Kidney capillary endothelial cell (primary cell): ENCODE measurements around the gene ARHGAP24.
A peak's percentile ranks its signal among the peaks of the same experiment; 100 is the strongest.

Experiments
- DNase-seq: peaks from one replicate; pipeline ENCODE4 v3.0.0-alpha.2; 2018; ENCODE audit warnings: low spot score

Gene ARHGAP24

DNA sequence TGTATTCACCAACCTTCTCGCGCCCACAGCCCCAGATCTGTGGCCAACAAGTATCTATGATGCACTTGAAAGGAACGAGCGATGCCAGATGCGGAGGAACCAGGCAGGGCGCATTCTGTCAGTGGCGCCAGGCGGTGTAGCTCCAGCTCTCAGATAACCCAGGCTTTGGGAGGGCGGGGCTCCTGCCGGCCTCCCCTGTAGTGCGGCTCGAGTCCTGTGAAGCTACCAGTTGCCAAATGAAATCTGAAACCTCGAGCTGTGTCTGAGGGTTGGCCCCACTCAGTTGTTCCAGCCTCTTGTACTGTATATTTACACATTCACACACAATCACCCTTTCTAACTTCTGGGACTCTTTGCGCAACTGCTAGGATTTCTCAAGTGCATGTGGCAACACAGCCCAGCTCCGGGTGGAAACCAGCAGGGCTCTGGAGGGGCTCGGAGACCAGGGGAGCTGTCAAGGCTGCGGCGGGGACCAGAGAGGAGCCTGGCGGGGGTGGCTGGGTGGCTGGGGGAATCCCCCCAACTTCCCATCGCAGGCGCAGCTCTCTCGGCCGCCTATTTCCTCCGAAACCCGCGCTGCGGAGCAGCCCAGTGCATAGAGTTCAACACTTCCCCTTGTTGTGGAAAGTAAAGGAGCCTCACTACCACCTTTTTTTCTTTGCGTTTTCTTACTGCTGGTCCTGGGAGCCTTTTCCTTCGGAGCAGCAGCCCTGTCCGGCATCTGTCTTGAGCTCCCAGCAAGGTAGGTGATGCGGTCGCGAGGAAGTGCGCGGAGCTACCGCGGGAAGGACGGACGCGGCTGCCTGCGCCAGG lies at the start of gene ARHGAP24:
Gene ARHGAP24, plus strand, starts transcription at position 333 of the 813 bp plus-strand sequence.
- DNase-seq: peak; percentile 24

DNA sequence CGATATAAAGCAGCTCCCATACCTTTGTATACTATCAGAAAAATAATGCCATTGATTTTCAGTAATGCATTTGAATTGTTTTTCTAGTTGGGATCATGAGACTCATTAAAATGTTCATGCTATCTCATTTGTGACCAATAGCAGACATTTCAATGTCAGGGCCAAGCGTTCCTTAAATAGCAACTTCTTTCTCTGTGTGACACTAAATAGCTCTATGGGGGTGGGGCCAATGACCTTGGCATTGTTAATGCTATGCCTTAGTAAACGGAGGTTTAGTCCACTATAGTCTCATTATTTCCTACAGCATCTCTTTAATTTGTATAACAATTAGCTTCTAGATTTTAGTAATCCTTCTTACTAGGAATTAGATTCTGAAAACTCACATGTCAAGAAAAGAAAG lies 48.6 kb upstream of the ARHGAP24 start:
- no peak for DNase-seq

DNA sequence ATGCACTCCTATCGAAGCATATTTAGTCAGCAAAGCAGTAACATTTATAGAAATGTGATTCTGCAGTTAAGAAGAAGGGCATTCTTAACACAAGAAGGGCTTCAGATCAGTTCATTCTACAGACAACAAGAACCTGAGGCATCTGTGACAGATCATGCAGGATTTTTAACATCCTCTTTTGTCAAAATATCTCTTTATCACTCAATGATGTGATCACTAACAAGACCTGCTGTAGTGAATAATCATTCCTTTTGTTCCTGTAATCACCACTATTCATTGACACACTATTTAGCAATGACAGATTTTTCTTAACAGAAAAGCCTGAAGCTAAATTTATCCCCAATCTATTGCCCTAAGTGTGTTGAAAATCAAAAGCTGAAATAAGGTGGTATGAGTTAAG lies 47.8 kb upstream of the ARHGAP24 start:
- no peak for DNase-seq

DNA sequence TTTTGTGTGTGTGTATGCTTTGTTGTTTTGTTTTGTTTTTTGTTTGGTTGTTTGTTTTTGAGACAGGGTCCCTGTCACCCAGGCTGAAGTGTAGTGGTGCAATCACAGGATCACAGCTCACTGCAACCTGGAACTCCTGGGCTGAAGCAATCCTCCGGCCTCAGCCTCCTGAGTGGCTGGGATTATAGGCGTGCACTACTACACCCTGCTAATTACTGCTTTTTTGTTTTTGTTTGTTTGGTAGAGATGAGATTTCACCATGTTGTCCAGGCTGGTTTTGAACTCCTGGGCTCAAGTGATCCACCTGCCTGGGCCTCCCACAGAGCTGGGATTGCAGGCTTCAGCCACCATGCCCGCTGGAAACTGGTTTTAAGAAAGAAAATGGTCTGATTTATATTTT lies 44.7 kb upstream of the ARHGAP24 start:
- no peak for DNase-seq

DNA sequence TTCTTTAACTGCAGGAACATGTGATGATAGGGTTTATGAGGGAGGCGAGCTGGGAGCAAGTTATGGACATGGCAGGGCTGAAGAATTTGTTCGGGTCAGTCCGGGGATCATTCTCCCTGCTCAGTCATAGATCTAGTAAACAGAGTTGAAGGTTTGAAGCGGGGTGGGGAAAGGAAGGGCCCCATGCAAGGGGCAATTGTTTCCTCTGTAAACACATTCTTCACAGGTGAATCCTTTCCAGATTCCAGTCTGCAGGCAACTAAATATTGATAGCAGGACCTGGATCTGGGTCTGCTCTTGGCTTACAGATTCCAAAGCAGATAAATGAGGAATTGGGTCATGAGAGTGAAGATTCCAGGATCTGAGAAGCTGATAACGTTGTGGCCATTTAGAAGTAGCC lies 44.3 kb upstream of the ARHGAP24 start:
- DNase-seq: no peak

DNA sequence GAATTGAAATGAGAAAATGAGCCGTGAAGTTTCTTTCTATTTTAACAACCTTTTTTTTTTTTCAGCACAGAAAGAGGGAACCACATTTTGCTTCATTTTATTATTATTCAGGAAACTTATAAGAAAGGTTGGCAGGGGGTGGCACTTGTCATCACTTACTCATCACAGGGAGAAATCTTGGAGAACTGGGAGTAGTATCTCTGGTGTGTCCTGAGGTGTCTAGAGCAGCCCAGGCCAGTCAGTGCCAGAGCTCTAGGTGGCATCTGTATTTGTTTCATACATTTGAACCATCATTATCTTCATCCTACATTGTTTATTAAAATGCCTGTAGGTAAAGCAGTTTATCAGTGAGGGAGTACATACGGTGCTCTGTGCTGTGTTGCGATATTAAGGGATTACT lies 43.8 kb upstream of the ARHGAP24 start:
- no peak for DNase-seq

DNA sequence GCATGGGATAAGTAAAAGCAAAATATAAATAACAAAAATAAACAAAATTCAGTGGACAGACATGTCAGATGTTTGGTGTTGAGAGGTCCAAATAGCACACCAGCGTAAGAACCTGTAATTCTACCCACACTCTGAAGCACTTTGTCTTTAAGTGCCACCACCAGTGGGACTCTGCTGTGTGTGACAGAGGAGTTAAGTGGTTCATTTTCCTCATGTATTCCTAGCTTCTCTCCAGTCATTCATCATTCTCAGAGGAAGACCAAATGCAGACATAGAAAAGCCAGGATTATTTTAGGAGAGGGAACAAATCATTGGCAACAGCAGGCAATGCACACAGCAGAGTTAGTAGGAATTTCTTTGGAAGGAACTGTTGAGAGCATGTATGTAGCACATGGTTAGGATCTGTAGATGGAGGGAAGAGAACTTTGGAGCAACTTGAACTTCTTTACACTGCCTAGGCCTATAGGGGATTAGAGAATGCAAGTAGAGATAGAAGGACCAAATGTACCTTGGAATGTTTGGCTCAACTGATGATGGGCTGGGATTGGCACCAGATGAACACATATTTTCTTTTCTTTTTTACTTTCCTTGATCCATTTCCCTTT lies 43.0 kb upstream of the ARHGAP24 start:
- DNase-seq: no peak

DNA sequence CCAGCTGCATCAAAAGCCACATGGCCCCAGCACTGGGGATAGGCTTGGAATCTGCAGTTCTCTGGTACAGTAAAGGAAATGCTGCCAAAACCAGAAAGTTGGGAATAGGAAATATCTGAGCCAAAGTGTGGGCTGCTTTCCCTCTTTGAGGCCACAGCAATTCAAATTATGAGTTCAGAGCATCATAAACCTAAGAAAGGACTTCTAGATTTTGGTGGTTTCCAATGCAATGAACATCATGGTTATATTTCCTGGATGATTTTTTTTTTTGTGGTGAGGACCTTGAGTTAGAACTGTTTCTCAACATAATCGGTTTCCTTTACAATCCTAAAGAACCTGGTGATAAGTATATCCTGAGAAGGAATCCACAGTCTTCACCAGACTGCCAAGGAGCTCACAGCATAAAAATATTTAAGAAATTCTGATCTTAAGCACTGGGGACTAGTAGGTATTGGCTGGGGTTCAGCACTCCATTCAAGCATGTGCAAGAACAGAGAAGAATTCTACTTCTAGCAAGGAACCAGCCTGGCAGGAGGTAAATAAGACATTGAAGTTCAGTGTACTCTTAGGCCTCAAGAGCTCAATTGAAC lies 29.8 kb upstream of the ARHGAP24 start:
- DNase-seq: no peak

DNA sequence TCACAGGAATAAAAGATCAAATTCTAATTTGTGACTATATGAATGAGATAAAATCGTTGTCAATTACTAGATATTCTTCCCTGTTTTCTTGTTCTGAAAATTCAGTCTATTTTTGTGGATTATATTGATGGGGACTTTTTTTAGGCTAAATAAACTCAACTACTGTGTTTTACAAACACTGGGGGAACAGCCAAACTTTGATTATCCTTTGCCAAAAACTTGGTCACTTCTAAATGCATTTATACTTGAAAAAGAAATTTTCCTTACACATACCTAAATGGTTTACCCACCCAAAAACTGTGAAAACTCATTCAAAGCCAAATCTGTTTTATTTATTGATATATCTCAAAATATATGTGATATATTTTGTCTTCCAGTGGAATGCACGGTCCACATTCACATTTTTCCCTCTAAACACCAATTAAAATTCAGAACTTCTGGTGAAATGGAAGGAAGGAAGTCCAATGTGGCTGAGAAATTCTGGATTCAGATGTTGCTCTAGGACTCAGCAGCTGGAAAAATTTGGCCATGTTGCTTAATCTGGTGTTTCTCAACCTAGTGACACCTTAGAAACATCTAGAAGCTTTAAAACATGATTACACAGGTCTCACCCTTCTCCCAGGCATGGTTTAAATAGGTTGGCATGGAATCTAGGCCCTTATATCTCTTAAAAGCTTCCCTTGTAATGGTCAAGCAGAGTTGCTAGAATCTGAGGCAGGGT lies 28.6 kb upstream of the ARHGAP24 start:
- no peak for DNase-seq

DNA sequence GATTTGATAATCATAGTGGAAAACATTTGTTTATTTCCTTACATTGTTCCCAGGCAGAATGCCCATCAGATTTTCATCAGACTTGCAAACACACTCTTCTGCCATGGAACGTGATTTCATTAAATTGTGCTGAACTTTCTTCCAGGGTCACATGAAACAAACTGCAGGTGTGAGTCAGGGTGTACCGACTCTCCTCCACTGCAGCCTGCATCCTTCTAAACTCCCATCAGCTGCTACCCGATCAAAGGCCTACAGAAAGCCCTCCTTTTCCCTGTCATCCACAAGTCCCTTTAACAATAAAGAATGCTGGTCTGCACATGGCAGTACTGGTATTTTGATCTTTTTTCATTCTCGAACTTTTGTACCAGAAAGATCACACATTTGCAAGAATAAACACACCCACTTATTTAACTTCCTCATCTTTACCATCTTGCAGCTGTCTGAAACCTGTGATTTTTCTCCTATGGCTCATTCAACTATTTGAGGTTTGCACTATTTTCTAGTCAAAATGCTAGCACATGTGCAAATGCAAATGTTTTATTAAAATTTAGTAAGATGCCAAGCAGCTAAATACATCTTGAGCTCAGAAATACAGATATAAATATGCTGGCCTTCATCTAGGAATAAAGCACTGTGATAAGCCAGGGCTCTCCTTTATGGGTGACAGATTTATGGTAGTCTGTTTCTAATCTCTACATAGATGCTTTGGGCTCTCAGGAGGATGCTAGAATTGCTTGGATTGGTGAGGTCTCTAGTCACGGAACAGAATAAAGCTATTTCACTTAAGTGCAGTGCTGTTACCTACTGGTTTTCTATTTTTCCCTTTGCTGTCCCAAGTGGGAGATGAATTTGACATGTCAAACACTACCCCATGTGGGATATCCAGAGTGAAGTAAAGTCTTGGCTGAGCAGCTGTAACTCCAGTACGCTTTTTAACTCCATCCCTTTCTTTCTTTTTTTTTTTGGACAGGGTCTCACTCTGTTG lies 25.8 kb upstream of the ARHGAP24 start:
- no peak for DNase-seq

DNA sequence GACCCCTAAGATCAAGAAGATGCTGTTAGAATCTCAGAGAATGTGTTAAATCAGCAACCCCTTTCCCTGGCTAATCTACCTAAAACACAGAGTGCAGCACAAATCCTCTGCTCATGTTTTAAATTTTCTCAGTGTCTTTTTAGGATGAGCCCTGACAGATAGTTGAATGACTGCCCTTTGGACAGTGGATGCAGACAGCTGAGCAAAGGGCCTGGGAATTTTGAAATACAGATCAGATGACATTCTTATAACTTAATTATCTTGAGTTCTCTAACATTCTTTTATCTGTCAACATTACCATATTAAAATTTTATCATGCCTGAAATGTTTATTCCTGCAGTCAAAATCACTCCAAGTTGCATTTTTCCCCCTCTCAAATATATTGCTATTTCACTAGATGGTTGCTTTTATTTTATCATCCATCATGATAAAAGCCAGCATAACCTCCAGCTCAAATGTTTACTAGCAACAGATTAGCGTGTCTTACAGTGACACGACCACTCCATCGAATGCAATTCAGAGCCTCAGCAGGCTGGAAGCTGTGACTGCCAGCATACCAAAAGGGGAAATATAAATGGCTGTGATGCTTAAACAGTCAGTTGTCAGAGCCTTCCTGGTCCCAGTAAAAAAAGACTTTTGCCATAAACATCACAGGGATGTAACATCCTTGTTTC lies 22.8 kb upstream of the ARHGAP24 start:
- DNase-seq: no peak

DNA sequence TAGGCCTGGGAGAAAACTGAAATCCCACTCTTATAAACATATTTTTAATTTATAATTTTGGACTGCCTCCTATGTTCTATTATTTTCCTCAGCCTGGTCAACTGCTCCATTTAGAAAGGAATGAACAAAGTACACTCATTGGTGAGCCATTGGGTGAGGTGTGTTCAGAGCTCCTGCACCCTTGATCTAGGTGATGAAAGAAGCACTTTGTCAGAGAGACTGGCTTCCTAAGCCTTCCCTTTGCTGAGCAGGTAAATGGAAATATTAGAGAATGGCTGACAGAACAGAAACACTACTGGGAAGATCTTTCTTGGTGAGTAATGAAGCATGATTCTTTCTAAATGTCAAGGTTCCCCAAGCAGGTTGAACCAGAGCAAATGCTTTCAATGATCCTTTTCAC lies 19.0 kb upstream of the ARHGAP24 start:
- no peak for DNase-seq

DNA sequence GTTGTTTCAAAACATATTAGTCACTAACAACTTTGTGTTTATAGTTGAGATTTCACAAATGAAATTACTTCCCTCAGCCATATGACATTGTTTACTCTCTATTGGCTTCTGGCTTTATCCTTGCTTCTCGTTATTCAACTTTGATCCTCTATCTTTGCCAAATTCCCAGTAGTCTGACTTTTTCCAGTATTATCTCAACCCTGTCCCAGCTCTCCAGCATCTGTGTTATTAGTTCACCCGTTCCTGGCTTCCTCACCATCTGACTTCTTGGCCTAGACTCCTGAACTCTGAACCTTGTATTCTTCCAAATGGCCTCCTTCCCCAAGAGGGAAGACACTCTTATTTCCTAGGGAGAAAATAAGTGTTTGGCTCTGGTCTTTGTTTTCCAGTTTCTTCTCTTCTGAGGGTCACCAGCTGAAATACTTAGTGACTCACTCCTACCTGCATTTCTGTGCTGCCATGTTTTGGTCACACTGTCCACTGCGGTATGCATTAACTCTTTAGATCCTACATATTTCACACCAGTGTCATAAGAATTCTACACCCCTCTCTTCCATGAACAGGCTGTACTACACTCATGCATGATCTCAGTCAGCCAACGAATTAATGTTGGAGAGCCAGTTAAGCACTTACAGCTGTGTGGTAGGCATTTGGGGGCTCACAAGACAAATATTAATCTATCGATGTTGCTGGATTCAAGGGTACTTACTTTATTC lies 17.0 kb upstream of the ARHGAP24 start:
- no peak for DNase-seq

DNA sequence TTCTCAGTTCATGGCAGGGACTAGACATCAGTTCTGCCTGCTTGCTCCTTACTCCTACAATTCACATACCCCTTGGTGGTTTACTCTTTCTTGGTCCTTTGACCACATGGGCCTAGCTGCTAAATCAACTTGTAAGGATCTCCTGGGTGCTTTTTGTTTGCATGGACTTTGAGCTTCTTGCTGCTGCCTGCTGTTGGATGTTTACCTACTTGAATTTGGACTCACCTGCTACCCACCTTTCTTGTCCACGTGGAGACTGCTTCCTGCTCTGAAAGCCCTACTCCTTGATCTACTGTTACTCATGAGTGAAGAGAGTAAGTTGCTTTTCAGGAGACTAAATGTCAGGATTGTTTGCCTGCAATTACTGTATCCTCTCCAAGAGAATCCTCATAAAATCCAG lies 15.2 kb upstream of the ARHGAP24 start:
- DNase-seq: no peak

DNA sequence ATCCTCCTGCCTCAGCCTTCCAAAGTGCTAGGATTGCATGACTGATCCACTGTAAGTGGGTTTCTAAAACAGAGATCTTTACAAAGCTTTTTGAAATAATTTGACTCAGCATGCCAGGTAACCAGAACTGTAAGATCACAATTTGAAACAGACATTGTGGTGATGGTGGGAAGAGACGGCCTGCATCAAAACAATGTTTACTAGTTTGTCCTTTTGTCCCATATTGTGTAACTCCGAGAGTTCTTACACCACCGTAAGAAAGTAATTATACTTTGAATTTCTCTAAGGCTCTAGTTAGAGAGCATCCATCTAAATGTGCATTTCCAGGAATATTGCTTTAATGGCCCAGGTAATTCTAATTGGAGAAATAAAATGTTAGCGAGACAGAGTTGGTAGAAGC lies 594 bp upstream of the ARHGAP24 start:
- no peak for DNase-seq

DNA sequence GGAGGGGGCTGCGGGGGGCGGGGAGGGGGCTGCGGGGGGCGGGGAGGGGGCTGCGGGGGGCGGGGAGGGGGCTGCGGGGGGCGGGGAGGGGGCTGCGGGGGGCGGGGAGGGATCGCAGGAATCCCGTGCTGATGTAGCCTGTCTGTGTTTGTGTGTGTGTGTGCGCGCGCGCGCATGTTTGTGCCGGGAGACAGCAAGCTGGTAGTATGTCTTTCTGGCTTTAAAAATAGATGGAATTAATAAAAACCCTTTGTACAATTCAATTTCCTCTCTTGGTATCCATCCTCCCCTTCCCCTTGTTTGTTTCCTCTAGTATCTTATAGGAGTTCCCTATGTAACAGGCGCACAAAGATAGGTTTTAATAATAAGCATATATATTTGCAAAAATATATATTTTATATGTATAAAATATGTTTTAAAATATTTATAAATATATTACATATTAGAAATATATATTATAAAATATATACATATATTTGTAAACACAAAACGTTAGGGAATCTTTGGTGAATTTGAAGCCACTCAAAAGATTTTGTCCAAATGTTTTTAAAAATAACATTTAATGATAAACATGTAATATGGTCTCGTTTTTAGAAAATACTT lies 782 bp downstream of the ARHGAP24 start:
- DNase-seq: no peak

DNA sequence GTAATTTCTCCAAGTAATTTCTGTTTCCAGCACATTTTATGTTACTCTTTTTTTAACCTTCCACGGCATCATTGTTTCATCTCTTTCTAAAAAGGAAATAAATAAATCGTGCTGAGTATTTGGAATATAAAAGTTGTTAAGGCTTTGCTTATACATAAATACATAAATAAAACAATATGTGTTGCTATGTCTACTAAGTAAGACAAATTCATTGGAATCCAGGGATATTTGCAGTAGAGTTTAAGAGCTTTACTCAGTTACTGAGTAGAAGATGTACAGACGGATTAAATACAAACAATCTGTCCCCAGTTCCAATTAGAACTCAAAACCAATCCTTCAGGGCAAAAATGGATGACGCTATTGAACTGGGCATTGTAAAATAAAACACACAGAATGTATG lies 1.4 kb downstream of the ARHGAP24 start:
- no peak for DNase-seq

DNA sequence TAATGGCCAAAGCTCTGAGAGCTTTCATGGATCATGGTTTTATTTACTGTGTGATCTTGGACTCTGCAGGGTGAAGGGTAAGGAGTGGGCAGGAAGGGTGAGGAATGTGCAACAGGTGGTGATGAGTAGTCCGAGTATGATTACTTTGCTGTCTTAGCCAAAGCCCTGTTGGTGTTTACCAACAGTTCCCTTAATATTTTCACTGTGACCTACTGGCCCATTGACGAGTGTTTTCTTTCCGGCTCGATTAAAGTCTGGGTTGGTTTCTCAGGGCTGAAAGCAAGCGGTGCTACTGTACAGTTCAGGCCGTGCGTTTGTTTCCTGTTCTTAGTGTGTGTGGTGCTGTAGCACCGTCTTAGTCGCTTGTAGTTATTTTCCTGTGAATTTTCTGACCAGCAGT lies 2.6 kb downstream of the ARHGAP24 start:
- no peak for DNase-seq

DNA sequence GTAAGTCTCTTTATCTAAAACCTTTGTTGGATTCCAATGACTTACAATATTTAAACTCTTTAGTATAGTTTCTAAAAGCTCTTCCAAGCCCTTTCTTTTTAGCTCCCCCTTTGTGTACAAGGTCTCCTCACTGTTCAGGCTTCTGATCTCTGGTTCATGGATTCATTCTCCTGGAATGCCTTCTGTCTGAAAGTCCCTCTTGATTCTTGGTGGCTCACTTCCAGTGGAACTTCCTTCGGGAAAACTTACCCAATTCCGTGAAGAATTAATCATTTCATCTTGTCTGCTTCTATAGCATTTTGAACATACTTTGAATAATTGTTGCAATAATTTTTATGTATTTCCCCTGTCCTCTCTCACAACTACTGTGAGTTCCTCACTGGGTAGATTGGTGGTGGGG lies 3.6 kb downstream of the ARHGAP24 start:
- no peak for DNase-seq
